Pancreas (tissue), 10 donors: Measurements from ENCODE around the gene EPB41L5. TPM values are rescaled to one million over a fixed set of nuclear protein-coding genes. Genes with fewer than 3 reads are reported as not detected.

Experiments
- ATAC-seq, 4 donors: fragments of 200-7000 bp; cut with Tn5 transposase; one replicate each; pipeline versions ENCODE4 v1.8.0 to v1.9.1; 2020; ENCODE audit warnings: mild to moderate bottlenecking in 4 of 4, moderate library complexity in 4 of 4
- DNase-seq, 6 donors: peaks; one replicate each; pipeline ENCODE4 v3.0.0-alpha.2; 2020
- FAIRE-seq: peaks from 2 replicates; lab custom pipeline; 2012; peaks lifted over from hg19 to GRCh38; lab: Jason Lieb, UNC
- H3K27ac ChIP-seq, 4 donors: fragments of 200-600 bp; sonication (generic); 1 replicate in 3 of 4; 2 replicates in 1 of 4; pipeline versions ENCODE4 v1.5.0 to v1.8.0; 2020
- H3K27me3 ChIP-seq, 4 donors: fragments of 200-600 bp; one replicate each; pipeline ENCODE4 v1.8.0; 2021
- H3K36me3 ChIP-seq, 3 donors: fragments of 200-600 bp; sonication (generic) in 1 of 3; one replicate each; pipeline versions ENCODE4 v1.5.0 to v1.8.0; 2020 to 2021
- H3K4me1 ChIP-seq, 3 donors: fragments of 200-600 bp; one replicate each; pipeline ENCODE4 v1.8.0; 2021
- H3K4me3 ChIP-seq, 4 donors: fragments of 200-600 bp; sonication (generic) in 2 of 4; one replicate each; pipeline versions ENCODE4 v1.5.0 to v1.8.0; 2020 to 2021
- H3K9me3 ChIP-seq, 4 donors: fragments of 200-600 bp; one replicate each; pipeline ENCODE4 v1.8.0; 2021
- WGBS, 2 donors: extraction: QIAGEN DNeasy Blood & Tissue Kit; methylation state at CpG; one replicate each; pipeline ENCODE4 v1.1.7; 2013; 5-methylcytosine and 5-hydroxymethylcytosine counted together
- intact Hi-C, 3 donors: fragments of 100-400 bp; cut with DNase I; formaldehyde crosslinking; loops; one replicate each; pipeline versions ENCODE4 v1.11.1 to v1.14.2; 2022
- polyA plus RNA-seq, 2 donors: library from polyadenylated mRNA; stranded (reverse); fragments of 200-250 nt; gene quantifications; one replicate each; pipeline ENCODE4 v1.2.3, GENCODE V29; 2013
- total RNA-seq, 6 donors: library from RNA; stranded (reverse); fragmentation: NEBNext Ultra II Directional in 4 of 6; extraction: Animal tissue kit (Norgen Biotek cat#: 25700) in 4 of 6; gene quantifications; one replicate each; pipeline versions ENCODE4 v1.2.1 to v1.2.4, GENCODE V29; 2021 to 2023
- TF ChIP-seq, protein P1 (sequence below), 4 donors: fragments of 200-600 bp; sonication (generic) in 3 of 4; IDR thresholded peaks; one replicate each; pipeline versions ENCODE4 v1.5.0 to v1.8.0; 2021; ENCODE audit warnings: antibody characterized with exemption in 4 of 4
- donor health status: healthy with polysubstance abuse.
- donor health status: DM: no; HTN: no; CAD: no; lungs with moderate emphysema.
- donor health status: DM: no; HTN: no; CAD: no.
- donor health status: control.
- donor health status: control.
- donor health status: Bipolar disorder and iron deficiency.
- donor health status: DM: yes; HTN: yes; CAD: no.
- donor health status: DM: no; HTN: no; CAD: no.
- donor health status: DM: no; HTN: no; CAD: no.
- donor health status: DM: yes; HTN: yes; CAD: no.

EPB41L5 gene
- total and polyA plus RNA-seq, 8 donors: 7.3 to 23.8 (median 20.5) TPM

DNA sequence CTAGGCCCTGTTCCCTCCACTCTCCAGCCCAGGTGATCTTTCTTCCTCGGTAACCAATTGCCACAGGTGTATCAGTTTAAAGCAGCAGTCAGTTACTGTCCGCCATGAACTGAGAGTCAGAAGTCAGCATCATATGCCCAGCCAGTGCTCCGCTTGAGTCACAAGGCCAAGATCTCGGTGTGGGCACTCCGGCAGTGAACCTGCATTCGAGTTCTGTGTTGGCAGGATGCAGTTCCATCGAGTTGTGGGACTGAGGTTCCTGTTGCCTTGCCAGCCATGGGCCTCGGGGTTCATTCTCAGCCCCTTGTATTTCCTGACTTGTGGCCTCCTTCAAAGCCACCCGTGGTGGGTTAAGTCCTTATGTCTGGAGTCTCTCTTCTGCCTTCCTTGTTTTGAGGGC lies 213.4 kb downstream of the EPB41L5 start:
- intact Hi-C loops: no loop called here
- Histone ChIP-seq H3K4me1 (peaks cover 2 to 21% (median 6%) of the 10 kb centered on the region in 3 donors), H3K36me3 (no peaks in the 10 kb centered on the region), H3K9me3 (no peaks in the 10 kb centered on the region), H3K27me3 (no peaks in the 10 kb centered on the region), H3K27ac (no peak overlapping the region), H3K4me3 (no peak overlapping the region)
- TF ChIP-seq, protein P1, sequence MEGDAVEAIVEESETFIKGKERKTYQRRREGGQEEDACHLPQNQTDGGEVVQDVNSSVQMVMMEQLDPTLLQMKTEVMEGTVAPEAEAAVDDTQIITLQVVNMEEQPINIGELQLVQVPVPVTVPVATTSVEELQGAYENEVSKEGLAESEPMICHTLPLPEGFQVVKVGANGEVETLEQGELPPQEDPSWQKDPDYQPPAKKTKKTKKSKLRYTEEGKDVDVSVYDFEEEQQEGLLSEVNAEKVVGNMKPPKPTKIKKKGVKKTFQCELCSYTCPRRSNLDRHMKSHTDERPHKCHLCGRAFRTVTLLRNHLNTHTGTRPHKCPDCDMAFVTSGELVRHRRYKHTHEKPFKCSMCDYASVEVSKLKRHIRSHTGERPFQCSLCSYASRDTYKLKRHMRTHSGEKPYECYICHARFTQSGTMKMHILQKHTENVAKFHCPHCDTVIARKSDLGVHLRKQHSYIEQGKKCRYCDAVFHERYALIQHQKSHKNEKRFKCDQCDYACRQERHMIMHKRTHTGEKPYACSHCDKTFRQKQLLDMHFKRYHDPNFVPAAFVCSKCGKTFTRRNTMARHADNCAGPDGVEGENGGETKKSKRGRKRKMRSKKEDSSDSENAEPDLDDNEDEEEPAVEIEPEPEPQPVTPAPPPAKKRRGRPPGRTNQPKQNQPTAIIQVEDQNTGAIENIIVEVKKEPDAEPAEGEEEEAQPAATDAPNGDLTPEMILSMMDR (IDR thresholded peaks at IDR 0.05): no peak
- DNase-seq (no peak), ATAC-seq (no peak), FAIRE-seq (no peak)
- 91 to 92% methylated on average over 9 of the region's 9 CpGs for WGBS, 2 donors

DNA sequence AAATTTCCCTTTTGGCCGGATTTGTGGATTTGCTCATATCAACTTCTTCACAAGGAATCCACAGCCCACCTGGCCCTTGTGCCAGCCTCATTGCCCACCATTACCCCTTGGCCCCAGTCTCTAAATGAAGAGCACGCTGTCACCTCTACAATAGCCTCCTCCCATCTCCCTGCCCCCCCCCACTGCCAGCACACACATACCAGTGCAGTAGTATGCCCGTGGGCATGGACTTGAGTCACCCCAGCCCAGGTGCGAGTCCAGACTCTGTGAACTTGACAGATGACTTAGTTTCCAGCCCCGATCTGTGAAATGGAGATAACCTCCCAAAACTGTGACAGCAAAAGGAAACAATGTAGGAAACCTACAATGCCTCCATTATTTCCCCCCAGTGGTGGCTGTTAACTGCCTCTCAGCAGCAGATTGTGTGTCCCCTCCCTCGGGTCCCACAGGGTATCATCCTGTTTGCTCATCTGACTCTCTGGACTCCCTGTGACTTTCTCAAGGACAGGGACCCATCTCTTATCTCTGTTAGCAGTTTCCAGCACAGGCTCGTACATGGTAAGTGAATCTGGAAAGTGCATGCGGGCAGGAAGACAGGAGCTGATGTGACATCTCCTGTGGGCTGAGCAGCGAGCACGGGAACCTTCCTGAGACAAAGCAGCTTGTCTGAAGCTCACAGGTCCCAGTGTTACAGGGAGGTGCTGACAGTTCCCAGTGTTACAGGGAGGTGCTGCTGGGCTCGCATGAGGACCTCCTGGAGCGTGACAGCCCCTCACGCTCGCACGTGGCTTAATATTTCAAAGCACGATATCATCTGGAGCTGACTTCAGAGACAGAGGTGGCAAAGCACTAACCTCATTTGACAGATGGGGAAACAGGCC lies 214.5 kb downstream of the EPB41L5 start:
- 74% methylated on average over 16 of the region's 16 CpGs for WGBS, 2 donors
- DNase-seq: peak in 1 of 6 donors; percentile 47
- no peaks in the 10 kb centered on the region for H3K36me3 ChIP-seq
- H3K4me3 ChIP-seq: no peak overlapping the region
- no peaks in the 10 kb centered on the region for H3K27me3 ChIP-seq
- no peak for ATAC-seq
- FAIRE-seq: no peak
- TF ChIP-seq, protein P1 (IDR thresholded peaks at IDR 0.05): no peak
- H3K9me3 ChIP-seq: no peaks in the 10 kb centered on the region
- H3K27ac ChIP-seq: no peak overlapping the region
- intact Hi-C loops: no loop called here
- peaks cover 2 to 12% (median 6%) of the 10 kb centered on the region in 3 donors for H3K4me1 ChIP-seq

DNA sequence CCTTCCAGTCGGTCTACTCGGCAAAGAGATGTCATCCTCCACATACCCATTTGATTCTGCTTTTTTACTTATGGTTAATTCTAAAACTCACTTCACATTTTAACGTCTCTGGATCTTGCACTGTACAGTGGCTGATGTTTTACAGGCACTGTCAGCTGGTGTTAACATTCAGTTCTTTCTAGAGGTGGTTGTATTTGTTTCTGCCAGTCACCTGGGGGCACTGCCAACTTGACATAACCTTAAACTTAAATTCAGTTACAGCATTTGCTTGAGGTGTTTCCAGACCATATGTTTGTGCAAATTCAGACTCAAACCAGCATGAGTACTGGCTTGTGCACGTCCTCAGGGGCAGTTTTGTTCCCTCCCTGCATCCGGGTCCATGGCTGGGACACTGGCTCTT lies 215.6 kb downstream of the EPB41L5 start:
- H3K27me3 ChIP-seq: no peaks in the 10 kb centered on the region
- intact Hi-C loops: no loop called here
- H3K4me1 ChIP-seq: peaks cover 0 to 8% (median 6%) of the 10 kb centered on the region in 3 donors
- no peak overlapping the region for H3K4me3 ChIP-seq
- peak in 1 of 6 donors; percentile 21 for DNase-seq
- no peak overlapping the region for H3K27ac ChIP-seq
- no peaks in the 10 kb centered on the region for H3K36me3 ChIP-seq
- 65 to 67% methylated on average over 5 of the region's 5 CpGs for WGBS, 2 donors
- TF ChIP-seq, protein P1 (IDR thresholded peaks at IDR 0.05): no peak
- ATAC-seq: no peak
- H3K9me3 ChIP-seq: no peaks in the 10 kb centered on the region
- no peak for FAIRE-seq

Other genes starting within 250 kb of the EPB41L5 start
- 10 to 100 TPM in 3 of 6 donors, 1 to 10 TPM in 3; 6.6 to 13.5 (median 11.0) TPM for gene TMEM185B, start 210.3 kb downstream of the EPB41L5 start, total RNA-seq
- 1 to 10 TPM; 2.8 to 5.7 TPM for gene TMEM185B, start 210.3 kb downstream of the EPB41L5 start, polyA plus RNA-seq
- 10 to 100 TPM; 12.0 to 24.2 (median 15.4) TPM for gene RALB, start 239.8 kb downstream of the EPB41L5 start, total RNA-seq
- gene RALB, start 239.8 kb downstream of the EPB41L5 start, polyA plus RNA-seq: 10 to 100 TPM in 1 of 2 donors, 1 to 10 TPM in 1; 9.8 to 18.5 TPM